Hair follicular keratinocyte (primary cell): ENCODE data around the gene IL9. TPM values are rescaled to one million over a fixed set of nuclear protein-coding genes. Genes with fewer than 3 reads are reported as not detected.

Experiments
- total RNA-seq: library from RNA; depleted of rRNA; stranded (reverse); fragments of >200 nt; gene quantifications from 2 replicates; pipeline ENCODE4 v1.2.3, GENCODE V29; 2015

The IL9 gene
- total RNA-seq = not detected in 2 replicates

DNA sequence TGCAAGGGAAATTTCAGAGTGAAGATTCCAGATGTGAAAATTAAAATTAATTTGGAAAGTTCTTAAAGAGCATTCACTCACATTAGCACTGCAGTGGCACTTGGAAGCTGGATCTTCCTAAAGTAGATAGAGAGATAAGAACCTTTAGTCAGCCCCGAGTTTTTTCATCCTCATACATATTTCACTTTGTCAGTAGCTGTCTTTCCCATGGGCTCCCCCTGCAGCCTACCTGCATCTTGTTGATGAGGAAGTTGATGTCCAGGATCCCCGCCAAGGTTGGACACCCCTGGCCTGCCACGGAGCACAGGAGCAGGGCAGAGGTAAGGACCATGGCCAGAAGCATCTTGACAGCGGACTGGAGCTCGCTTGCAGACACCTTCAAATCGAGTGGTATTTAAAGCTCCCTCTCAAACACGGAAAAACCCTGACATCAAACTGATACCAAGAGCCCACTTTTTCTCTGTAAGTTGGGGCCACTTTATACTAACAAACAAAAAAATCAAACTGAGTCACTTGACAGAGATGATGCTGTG, at the start of gene IL9:
TSS of gene IL9 (minus strand) at position 368 of the 533 bp plus-strand sequence. CDS start at position 343, 25 bp downstream.

Other genes with a start within 250 kb of the IL9 start
- gene SLC25A48, start 61.2 kb downstream of the IL9 start, total RNA-seq = not detected in 2 replicates
- gene LECT2, start 59.1 kb upstream of the IL9 start, total RNA-seq = not detected in 2 replicates
- 347 and 420 TPM in 2 replicates for gene TGFBI, start 133.1 kb upstream of the IL9 start, total RNA-seq
- gene SMAD5, start 237.0 kb upstream of the IL9 start, total RNA-seq = 35.8 and 38.5 TPM in 2 replicates